Heart left ventricle (tissue), 13 donors: ENCODE data around the gene ADGRG6.

Experiments used
- POLR2A ChIP-seq, 2 donors: fragments of 450-650 bp; IDR thresholded peaks; one replicate each; pipeline ENCODE4 v1.6.1; 2017; ENCODE audit warnings: antibody characterized with exemption in 2 of 2, mild to moderate bottlenecking in 2 of 2, moderate library complexity in 2 of 2
- TF ChIP-seq, protein P1 (sequence below), 12 donors: fragments of 200-600 bp; sonication (generic) in 4 of 12; IDR thresholded peaks; one replicate each; pipeline versions ENCODE4 v1.5.0 to v1.8.0; 2018 to 2022; ENCODE audit warnings: antibody characterized with exemption in 12 of 12, mild to moderate bottlenecking in 5 of 12
- donor health status: ischemic (EF 13 %, LVEDD 7.1; RV severe dilation, severe dysfunction).
- donor health status: DM: no; HTN: yes; CAD: no.
- donor health status: DM: no; HTN: no; CAD: no.
- donor health status: ischemic (EF 25% LVEDD 6.9; RV normal size, moderate dysfunction).
- donor health status: ischemic (EF 25% LVEDD 5.7; RV mildly dilated, moderate dysfunction).
- donor health status: ischemic (EF 35%, LVEDD 5.7; RV mildly dilated, moderate dysfunction).
- donor health status: nonischemic (EF 11% LVEDD 7.7; RV severe dilation, severe dysfunction).
- donor health status: DM: yes; HTN: yes; CAD: no.
- donor health status: PGD.
- donor health status: ischemic (EF 29% LVEDD 5.4; RV normal size, mild dysfunction).
- donor health status: nonischemic (EF 23%, LVEDD 6.1; RV moderate dilation, normal function).

DNA sequence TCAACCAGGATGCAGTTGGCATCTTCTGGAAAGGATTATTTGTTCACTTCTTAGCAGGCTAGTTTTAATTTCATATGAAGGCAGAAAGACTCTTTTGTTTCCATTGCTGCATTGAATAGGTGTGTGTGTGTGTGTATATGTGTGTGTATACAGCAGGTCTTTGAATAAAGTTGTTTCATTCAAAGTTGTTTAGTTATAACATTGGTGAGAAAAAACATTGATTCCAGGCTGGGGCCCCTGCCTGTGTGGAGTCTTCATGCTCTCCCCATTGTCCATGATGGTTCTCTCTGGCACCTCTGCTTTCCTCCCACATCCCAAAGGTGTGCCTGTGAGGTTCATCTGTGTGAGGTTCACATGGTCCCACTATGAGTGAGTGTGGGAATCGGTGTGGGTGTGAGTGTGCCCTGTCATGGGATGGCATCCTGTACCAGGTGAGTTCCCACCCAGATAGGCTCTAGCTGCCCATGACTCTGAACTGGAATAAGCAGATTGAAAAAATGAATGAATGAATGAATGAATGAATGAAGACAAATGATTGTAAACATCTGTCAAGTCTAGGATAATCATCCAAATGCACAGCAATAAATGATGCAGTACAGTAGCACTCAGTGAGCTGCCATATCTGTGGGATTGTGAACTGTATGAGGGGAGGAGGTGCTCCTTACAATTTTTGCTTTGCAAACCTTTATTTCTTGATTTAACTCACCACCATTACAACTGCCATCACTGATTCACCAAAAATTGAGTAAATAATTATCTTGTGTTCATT lies 156.0 kb downstream of the ADGRG6 start:
- TF ChIP-seq POLR2A (IDR thresholded peaks at IDR 0.05): no peak
- TF ChIP-seq, protein P1, sequence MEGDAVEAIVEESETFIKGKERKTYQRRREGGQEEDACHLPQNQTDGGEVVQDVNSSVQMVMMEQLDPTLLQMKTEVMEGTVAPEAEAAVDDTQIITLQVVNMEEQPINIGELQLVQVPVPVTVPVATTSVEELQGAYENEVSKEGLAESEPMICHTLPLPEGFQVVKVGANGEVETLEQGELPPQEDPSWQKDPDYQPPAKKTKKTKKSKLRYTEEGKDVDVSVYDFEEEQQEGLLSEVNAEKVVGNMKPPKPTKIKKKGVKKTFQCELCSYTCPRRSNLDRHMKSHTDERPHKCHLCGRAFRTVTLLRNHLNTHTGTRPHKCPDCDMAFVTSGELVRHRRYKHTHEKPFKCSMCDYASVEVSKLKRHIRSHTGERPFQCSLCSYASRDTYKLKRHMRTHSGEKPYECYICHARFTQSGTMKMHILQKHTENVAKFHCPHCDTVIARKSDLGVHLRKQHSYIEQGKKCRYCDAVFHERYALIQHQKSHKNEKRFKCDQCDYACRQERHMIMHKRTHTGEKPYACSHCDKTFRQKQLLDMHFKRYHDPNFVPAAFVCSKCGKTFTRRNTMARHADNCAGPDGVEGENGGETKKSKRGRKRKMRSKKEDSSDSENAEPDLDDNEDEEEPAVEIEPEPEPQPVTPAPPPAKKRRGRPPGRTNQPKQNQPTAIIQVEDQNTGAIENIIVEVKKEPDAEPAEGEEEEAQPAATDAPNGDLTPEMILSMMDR (IDR thresholded peaks at IDR 0.05): no peak
